Memory B cell (primary cell): ENCODE results near the gene TMEM45A.
"Not testable (repeated sequence)": the region's sequence is repeated elsewhere in the genome, so short reads cannot be mapped to it uniquely, and the experiment has no call there.

ENCODE experiments used
- ATAC-seq: fragments of 150-1000 bp; cut with Tn5 transposase; 2 replicates; pipeline ENCODE4 v1.10.0; 2021; ENCODE audit warnings: low read depth, mild to moderate bottlenecking, moderate library complexity
- DNase-seq, 2 donors: peaks; one replicate each; pipeline ENCODE4 v3.0.0; 2022; ENCODE audit warnings: low spot score in 2 of 2
- H3K27ac Mint-ChIP-seq: one replicate; pipeline ENCODE4 v1.8.0; 2022; ENCODE audit warnings: mild to moderate bottlenecking, moderate library complexity, mixed read lengths
- H3K27me3 Mint-ChIP-seq: one replicate; pipeline ENCODE4 v1.8.0; 2022; ENCODE audit warnings: mixed read lengths
- H3K36me3 Mint-ChIP-seq: one replicate; pipeline ENCODE4 v1.8.0; 2022; ENCODE audit warnings: mild to moderate bottlenecking, mixed read lengths
- H3K4me1 Mint-ChIP-seq: one replicate; pipeline ENCODE4 v1.8.0; 2022; ENCODE audit warnings: mixed read lengths
- H3K4me3 Mint-ChIP-seq: one replicate; pipeline ENCODE4 v1.8.0; 2022; ENCODE audit warnings: mild to moderate bottlenecking, moderate library complexity, mixed read lengths
- H3K9me3 Mint-ChIP-seq: one replicate; pipeline ENCODE4 v1.8.0; 2022; ENCODE audit warnings: mixed read lengths

Gene TMEM45A

DNA sequence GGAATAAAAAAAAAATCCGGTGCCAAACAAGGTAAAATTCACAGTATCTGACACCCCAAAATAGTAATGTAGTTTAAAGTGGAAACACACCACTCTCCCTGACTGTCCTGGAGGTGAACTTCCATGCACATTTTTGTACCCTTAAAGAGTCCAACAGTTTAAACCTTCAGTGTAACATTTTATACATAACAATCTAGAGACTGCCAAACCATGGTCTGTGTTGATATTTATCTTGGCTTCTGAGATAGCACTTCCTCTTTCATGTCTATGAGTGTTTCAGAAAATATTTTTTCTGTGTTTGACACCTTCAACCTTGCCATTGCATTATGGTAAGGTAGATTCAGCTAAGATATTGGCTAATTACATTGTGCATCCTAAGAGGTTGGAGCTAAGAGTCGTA lies 13.9 kb downstream of the TMEM45A start:
- DNase-seq (no peak), ATAC-seq (no peak)
- no peaks in the 10 kb centered on the region for H3K36me3 Mint-ChIP-seq
- no peaks in the 10 kb centered on the region for H3K4me1 Mint-ChIP-seq
- no peak overlapping the region for H3K4me3 Mint-ChIP-seq
- H3K27ac Mint-ChIP-seq: no peak overlapping the region
- H3K9me3 Mint-ChIP-seq: peaks cover 2% of the 10 kb centered on the region
- peaks cover 26% of the 10 kb centered on the region for H3K27me3 Mint-ChIP-seq

DNA sequence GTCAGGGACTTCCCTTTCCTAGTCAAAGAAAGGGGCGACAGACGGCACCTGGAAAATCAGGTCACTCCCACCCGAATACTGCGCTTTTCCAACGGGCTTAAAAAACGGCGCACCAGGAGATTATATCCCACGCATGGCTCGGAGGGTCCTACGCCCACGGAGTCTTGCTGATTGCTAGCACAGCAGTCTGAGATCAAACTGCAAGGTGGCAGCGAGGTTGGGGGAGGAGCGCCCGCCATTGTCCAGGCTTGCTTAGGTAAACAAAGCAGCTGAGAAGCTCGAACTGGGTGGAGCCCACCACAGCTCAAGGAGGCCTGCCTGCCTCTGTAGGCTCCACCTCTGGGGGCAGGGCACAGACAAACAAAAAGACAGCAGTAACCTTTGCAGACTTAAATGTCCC lies 17.4 kb downstream of the TMEM45A start:
- not testable (repeated sequence) for H3K9me3 Mint-ChIP-seq, H3K4me3 Mint-ChIP-seq, ATAC-seq, DNase-seq, H3K36me3 Mint-ChIP-seq, H3K4me1 Mint-ChIP-seq, H3K27ac Mint-ChIP-seq
- H3K27me3 Mint-ChIP-seq: peaks cover 22% of the 10 kb centered on the region

DNA sequence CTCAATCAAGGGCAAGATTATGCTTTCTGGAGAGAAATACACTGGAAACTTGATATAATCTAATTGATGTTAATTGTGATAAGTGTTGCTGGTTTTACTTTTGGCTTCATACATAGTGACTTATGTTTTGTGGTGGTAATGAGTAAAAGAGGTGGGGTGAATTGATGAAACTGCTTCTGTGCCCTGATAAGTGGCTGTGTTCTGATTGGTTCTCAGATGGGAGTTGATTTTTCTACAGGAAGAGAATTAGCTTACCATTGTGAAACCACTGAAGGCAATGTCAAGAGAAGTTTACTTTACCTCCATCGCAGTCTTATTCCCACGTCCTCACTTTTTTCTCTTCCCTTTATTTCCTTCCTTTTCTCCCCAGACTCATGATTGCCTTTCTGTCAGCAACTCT lies 23.8 kb downstream of the TMEM45A start:
- H3K27ac Mint-ChIP-seq: no peak overlapping the region
- no peaks in the 10 kb centered on the region for H3K36me3 Mint-ChIP-seq
- ATAC-seq (no peak), DNase-seq (no peak)
- H3K9me3 Mint-ChIP-seq: no peaks in the 10 kb centered on the region
- no peaks in the 10 kb centered on the region for H3K4me1 Mint-ChIP-seq
- H3K27me3 Mint-ChIP-seq: peaks cover 2% of the 10 kb centered on the region
- no peak overlapping the region for H3K4me3 Mint-ChIP-seq

DNA sequence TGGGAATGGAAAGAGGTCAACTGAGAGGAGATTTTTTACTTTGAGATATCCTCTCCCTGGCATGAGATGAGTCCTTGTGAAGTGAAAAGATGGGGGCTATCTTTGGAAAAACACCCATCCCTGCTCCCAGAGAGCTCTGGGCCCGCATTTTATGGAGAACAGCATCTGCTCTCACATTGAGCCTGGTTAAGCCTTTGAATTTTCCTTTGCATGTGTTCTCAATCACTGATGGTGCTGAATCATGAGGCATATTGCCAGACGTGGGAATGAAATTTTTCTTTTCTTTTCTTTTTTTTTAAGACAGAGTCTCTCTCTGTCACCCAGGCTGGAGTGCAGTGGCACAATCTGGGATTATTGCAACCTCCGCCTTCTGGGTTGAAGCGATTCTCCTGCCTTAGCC lies 24.4 kb downstream of the TMEM45A start:
- Mint-ChIP-seq H3K27ac (no peak overlapping the region), H3K9me3 (no peaks in the 10 kb centered on the region), H3K27me3 (peaks cover 2% of the 10 kb centered on the region), H3K4me3 (no peak overlapping the region), H3K4me1 (peaks cover 3% of the 10 kb centered on the region), H3K36me3 (no peaks in the 10 kb centered on the region)
- ATAC-seq (no peak), DNase-seq (no peak)

DNA sequence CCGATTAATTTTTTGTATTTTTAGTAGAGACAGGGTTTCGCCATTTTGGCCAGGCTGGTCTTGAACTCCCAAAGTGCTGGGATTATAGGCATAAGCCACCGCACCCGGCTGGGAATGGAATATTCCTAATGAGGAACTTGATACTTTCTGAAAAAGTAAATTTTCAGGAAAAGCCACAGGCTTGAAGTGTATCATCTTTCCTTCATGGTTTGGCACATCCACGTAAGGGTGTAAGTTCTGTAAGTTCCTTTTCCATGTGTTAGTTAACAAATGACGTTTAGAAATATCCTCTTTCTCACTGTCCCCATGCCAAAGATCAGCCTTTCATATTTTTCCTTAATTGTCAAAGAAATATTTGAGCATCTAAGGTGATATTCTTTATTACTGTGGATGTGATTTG lies 24.9 kb downstream of the TMEM45A start:
- no peaks in the 10 kb centered on the region for H3K36me3 Mint-ChIP-seq
- peaks cover 3% of the 10 kb centered on the region for H3K4me1 Mint-ChIP-seq
- ATAC-seq (no peak), DNase-seq (no peak)
- no peak overlapping the region for H3K4me3 Mint-ChIP-seq
- peaks cover under 1% of the 10 kb centered on the region for H3K27me3 Mint-ChIP-seq
- H3K9me3 Mint-ChIP-seq: no peaks in the 10 kb centered on the region
- H3K27ac Mint-ChIP-seq: no peak overlapping the region

DNA sequence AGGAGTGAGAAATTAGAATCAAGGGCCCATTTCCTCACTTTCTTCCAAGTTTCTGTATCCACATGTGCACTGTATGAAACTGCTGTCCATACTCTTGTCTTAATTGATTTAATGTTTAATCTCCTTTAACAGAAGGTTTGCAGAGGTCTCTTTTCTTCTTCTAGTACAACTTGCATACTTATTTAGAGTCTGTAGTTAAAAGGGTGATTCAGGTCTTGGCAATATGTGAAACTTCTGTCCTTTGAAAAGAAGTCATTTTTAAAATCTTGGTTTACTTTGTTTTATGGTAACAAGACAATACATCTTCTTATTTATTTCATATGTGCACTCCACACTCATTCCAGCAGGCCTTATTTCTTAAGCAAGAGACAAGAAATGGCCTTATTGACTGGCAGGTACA lies 25.8 kb downstream of the TMEM45A start:
- ATAC-seq: no peak
- H3K4me1 Mint-ChIP-seq: peaks cover 3% of the 10 kb centered on the region

DNA sequence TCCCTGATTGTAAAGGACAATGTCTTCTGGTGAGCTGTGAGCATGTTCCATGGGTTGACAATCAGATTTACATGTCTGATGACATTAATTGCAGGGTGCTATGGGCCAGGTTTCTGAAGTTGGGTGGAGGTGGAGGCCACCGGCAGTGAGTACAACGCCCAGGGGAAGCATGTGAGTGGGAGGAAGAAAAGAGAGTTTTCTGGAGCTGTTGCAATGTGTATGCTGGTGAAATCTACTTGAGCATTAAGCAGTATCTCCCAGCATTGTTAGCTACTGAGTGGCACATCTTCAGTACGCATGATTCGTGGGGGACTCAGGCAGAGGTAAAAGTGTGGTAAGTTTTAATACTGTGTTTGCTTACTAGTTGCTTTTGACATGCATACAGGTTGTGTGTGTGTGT lies 26.6 kb downstream of the TMEM45A start:
- ATAC-seq (no peak), DNase-seq (no peak)
- H3K36me3 Mint-ChIP-seq: no peaks in the 10 kb centered on the region
- H3K27ac Mint-ChIP-seq: no peak overlapping the region
- H3K9me3 Mint-ChIP-seq: no peaks in the 10 kb centered on the region
- H3K4me3 Mint-ChIP-seq: no peak overlapping the region
- peaks cover 2% of the 10 kb centered on the region for H3K27me3 Mint-ChIP-seq
- H3K4me1 Mint-ChIP-seq: peaks cover 3% of the 10 kb centered on the region

More for the DNA sequence above, 25.8 kb downstream of the TMEM45A start:
- no peak for DNase-seq
- H3K9me3 Mint-ChIP-seq: no peaks in the 10 kb centered on the region
- H3K27ac Mint-ChIP-seq: no peak overlapping the region
- H3K36me3 Mint-ChIP-seq: no peaks in the 10 kb centered on the region
- H3K27me3 Mint-ChIP-seq: no peaks in the 10 kb centered on the region
- no peak overlapping the region for H3K4me3 Mint-ChIP-seq

DNA sequence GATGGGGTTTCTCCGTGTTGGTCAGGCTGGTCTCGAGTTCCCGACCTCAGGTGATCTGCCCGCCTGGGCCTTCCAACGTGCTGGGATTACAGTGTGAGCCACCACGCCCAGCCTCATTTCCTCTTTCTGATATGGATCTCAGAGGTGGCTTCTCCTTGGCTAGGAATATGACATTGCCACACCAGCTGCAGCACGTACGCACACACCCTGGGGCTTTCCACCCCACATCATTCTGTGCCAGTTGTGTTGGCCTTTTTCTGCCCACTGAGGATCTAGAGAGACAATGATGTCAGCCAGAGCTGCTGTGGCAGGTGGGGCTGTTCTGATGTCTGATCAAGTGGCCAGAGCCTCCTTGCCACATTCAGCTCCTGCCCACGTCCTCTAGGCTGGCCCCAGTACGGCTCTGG lies 29.0 kb downstream of the TMEM45A start:
- Mint-ChIP-seq H3K4me3 (no peak overlapping the region), H3K9me3 (no peaks in the 10 kb centered on the region), H3K36me3 (no peaks in the 10 kb centered on the region), H3K27ac (no peak overlapping the region), H3K4me1 (peaks cover 3% of the 10 kb centered on the region), H3K27me3 (peaks cover 7% of the 10 kb centered on the region)
- DNase-seq: no peak
- ATAC-seq: no peak

DNA sequence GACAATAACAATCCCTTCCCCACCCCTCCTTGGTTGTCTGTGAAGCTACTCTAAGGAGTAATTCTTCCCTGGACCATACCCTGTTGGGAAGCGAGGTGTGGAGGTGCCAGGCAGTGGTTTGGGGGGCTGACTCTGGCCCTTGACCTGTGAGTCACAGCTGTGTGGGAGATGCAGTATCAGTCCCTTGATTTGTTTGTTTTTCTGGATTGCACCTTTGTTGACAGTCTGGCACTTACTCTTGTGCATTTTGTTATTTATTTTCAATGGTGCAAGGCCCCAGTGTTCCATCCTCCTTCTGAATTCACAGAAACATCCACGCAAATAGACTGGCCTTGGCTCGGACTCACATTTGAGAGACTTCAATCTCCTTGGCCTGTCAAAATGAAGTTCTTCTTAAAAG lies 29.7 kb downstream of the TMEM45A start:
- DNase-seq (no peak), ATAC-seq (no peak)
- peaks cover 7% of the 10 kb centered on the region for H3K27me3 Mint-ChIP-seq
- no peak overlapping the region for H3K27ac Mint-ChIP-seq
- H3K9me3 Mint-ChIP-seq: no peaks in the 10 kb centered on the region
- no peaks in the 10 kb centered on the region for H3K36me3 Mint-ChIP-seq
- no peak overlapping the region for H3K4me3 Mint-ChIP-seq
- peaks cover 3% of the 10 kb centered on the region for H3K4me1 Mint-ChIP-seq

DNA sequence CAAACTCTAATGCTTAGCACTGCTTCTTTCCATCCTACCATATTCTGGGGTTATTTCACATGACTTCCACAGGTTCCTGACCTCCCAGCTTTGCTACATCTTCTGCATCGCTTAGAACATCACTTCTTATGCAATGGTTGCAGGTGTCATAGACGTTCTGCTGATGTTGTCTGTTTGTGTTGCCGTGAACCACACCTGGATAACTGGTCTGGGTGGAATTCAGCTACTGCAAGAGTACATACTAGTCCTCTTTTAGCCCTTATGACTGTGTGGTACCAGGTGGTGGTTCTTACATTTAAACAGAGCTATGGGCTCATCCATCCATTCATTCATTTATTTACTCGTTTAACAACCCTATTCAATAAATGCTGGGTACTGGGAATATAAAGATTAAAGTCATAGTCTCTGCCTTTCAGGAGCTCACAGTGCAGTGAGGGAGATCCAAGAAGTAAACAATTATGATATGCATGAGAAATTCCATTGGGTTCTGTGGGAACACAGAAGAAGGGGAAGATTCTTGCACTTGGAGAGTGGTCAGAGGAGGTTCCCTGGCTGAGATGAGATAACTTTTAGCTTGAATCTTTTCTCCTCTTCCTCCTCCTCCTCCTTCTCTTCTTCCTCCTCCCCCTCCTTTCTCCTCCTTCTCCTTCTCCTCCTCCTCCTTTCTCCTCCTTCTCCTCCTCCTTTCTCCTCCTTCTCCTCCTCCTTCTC lies 30.8 kb downstream of the TMEM45A start:
- no peak overlapping the region for H3K4me3 Mint-ChIP-seq
- no peak for DNase-seq
- H3K27me3 Mint-ChIP-seq: peaks cover 8% of the 10 kb centered on the region
- no peaks in the 10 kb centered on the region for H3K9me3 Mint-ChIP-seq
- peaks cover 3% of the 10 kb centered on the region for H3K4me1 Mint-ChIP-seq
- H3K36me3 Mint-ChIP-seq: no peaks in the 10 kb centered on the region
- ATAC-seq: no peak
- H3K27ac Mint-ChIP-seq: no peak overlapping the region

DNA sequence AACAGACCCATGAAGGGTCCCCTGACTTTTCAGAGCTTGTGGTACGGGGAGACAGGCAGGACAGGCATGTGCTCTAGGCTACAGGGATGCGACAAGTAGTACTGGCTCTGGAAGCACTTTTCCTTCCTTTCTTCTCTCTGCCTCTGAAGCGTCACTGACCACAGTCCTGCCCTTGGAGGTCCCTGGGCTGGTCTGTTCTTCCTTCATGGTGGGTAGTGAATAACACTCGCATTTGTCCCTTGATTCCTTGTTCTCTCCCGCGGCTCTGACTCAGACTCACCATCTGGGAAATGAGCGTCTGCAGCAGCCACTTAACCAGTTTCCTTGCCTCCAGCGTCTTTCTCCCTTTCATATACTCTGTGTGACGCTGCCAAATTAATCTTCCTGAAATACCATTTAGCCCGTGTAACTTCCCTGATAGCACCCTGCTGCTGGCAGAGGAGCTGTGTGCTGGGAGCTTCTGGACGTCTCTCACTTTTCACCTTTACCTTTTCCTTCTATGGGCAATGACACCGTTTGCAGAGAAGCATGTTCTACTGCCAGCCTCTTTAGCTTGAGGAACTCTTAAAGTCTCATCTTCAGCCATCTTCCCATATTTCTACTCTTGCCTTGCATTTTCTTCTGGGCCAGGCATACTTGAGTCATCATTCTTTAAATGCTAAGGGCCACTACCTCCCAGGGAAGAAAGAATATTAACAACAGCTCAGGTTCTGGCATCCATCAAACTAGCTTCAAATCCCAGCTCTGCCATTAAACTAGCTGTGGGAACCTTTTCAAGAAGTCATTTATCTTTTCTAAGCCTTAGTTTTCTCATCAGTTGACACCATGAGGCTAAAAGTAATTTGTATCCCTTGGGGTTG lies 33.6 kb downstream of the TMEM45A start:
- Mint-ChIP-seq H3K4me3 (no peak overlapping the region), H3K27me3 (peaks cover 9% of the 10 kb centered on the region), H3K36me3 (no peaks in the 10 kb centered on the region), H3K4me1 (peaks cover 3% of the 10 kb centered on the region), H3K9me3 (no peaks in the 10 kb centered on the region), H3K27ac (no peak overlapping the region)
- no peak for DNase-seq
- no peak for ATAC-seq

DNA sequence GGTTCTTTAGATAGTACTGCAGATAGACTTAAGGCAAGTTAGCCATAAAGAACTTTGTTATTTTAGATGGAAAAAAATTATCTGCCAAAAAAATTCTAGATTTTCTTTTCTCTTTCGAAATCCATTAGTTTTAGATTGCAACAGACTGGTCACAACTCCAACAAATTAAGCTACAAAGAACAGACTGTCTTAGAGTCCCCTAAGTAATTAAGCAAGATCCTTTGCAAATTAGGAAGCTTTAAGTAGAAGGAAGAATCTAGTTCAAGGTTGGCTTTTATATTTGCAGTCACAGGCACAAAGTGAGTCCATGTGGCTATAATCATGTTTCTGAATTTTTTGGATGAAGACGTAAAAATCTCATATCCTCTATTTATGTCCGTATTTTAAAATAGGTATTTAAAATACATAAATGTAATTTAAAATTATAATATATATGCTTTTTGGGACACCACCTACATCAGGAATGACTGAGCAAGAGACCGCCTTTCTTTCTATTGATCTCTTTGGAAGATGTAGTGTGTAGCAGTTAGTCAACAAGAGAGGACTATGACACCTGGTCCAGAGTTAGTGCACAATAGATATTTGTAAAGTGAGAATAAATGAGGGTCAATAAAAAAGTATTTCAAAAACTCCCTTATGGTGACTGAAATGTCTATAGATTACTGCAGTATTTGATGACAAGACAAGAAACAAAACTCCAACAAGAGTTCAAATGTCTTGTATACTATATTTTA lies 34.4 kb downstream of the TMEM45A start:
- DNase-seq (no peak), ATAC-seq (no peak)
- no peaks in the 10 kb centered on the region for H3K36me3 Mint-ChIP-seq
- no peak overlapping the region for H3K4me3 Mint-ChIP-seq
- no peaks in the 10 kb centered on the region for H3K9me3 Mint-ChIP-seq
- H3K4me1 Mint-ChIP-seq: no peaks in the 10 kb centered on the region
- no peak overlapping the region for H3K27ac Mint-ChIP-seq
- peaks cover 11% of the 10 kb centered on the region for H3K27me3 Mint-ChIP-seq

DNA sequence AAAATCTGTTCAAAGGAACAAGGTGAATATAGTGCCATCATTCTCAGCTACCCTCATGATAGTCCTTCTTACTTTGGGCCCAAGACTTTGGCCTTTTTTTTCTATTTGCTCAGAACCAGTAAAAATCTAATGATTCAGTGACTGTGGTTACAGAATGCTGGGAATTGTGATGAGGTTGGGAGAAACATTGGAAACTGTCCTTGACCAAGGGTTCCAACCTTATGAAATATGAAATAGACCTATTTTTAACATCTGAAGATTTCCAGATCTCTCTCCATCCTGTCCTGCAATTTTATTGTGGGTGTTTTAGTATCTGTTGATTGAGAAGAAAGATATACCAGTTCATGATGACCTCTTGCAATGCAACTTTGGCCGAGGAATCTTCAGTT lies 34.9 kb downstream of the TMEM45A start:
- H3K9me3 Mint-ChIP-seq: no peaks in the 10 kb centered on the region

DNA sequence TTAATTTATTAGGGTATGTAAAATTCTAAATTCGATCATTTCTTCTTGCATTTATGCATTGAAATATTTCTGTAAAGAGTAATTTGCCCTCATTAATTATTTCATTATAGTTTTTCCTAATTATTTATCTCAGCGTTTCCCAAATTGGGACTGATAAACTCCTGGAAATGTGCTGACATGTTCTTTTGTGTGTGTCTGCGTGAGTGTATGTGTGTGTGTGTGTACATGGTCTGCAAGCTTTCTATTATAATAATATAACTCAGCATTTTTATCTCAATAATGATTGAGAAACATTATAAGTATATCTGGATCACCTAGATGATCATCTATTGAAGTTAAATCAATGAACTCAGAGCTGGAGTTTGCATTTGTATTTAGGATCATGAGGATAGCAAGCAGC lies 38.7 kb downstream of the TMEM45A start:
- ATAC-seq: no peak
- no peaks in the 10 kb centered on the region for H3K4me1 Mint-ChIP-seq
- DNase-seq: no peak
- H3K4me3 Mint-ChIP-seq: no peak overlapping the region
- H3K36me3 Mint-ChIP-seq: no peaks in the 10 kb centered on the region
- H3K9me3 Mint-ChIP-seq: no peaks in the 10 kb centered on the region
- peaks cover 4% of the 10 kb centered on the region for H3K27me3 Mint-ChIP-seq
- H3K27ac Mint-ChIP-seq: no peak overlapping the region

More for the DNA sequence above, 34.9 kb downstream of the TMEM45A start:
- no peaks in the 10 kb centered on the region for H3K36me3 Mint-ChIP-seq
- peaks cover 11% of the 10 kb centered on the region for H3K27me3 Mint-ChIP-seq
- ATAC-seq (no peak), DNase-seq (no peak)
- no peak overlapping the region for H3K4me3 Mint-ChIP-seq
- H3K4me1 Mint-ChIP-seq: no peaks in the 10 kb centered on the region
- no peak overlapping the region for H3K27ac Mint-ChIP-seq
